Fibroblast of skin of right biceps (primary cell): ENCODE results near the gene HS6ST1.

ENCODE experiments used
- DNase-seq: peaks from one replicate; pipeline ENCODE4 v3.0.0-alpha.2; 2013

Gene HS6ST1, protein sequence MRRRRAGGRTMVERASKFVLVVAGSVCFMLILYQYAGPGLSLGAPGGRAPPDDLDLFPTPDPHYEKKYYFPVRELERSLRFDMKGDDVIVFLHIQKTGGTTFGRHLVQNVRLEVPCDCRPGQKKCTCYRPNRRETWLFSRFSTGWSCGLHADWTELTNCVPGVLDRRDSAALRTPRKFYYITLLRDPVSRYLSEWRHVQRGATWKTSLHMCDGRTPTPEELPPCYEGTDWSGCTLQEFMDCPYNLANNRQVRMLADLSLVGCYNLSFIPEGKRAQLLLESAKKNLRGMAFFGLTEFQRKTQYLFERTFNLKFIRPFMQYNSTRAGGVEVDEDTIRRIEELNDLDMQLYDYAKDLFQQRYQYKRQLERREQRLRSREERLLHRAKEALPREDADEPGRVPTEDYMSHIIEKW

GRCh38 chr2:128318776-128319464 lies at the start of gene HS6ST1:
TSS of gene HS6ST1 (minus strand) at chr2:128318868. CDS start at chr2:128318563, 305 bp downstream.
- peak; percentile 89 for DNase-seq

GRCh38 chr2:128367601-128368359 lies 49.1 kb upstream of the HS6ST1 start:
- DNase-seq: no peak

DNA sequence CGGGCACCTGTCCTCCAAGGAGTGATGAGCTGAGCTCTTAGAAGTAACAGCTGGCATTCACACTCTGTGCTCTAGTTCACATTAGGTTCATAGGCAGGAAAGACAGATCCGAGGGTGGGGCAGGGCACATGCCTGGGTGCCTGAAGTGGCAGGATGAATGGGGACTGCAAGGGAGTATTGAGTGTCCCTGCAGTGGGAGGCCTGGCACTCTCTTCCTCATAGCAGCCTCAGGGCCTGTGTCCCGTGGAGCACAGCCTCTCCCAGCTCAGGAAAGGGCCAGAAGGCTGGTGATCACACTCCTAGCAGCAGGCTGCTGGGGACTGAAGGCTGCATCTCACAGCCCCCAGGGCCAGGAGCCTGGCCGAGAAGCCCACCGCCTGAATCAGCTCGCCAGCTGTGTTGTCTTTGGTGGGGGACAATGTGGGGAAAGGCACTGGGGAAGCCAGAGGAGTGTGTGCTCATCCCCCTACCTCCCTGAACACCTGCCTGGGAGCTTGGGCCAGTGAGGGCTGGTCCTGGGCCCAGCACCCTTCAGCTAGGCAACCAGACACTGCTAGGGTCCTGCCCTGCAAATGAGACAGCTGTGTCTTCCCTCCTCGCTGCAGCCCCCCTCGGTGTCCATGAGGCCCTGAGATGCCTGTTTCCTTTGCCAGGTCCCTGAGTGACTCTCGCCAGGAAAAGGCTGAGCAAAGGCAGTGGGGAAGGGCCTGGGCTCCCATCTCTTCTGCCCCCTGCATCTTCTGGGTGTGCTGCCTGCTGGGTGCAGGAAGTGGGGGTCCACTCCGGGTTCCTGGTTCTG lies 48.2 kb upstream of the HS6ST1 start:
- no peak for DNase-seq

DNA sequence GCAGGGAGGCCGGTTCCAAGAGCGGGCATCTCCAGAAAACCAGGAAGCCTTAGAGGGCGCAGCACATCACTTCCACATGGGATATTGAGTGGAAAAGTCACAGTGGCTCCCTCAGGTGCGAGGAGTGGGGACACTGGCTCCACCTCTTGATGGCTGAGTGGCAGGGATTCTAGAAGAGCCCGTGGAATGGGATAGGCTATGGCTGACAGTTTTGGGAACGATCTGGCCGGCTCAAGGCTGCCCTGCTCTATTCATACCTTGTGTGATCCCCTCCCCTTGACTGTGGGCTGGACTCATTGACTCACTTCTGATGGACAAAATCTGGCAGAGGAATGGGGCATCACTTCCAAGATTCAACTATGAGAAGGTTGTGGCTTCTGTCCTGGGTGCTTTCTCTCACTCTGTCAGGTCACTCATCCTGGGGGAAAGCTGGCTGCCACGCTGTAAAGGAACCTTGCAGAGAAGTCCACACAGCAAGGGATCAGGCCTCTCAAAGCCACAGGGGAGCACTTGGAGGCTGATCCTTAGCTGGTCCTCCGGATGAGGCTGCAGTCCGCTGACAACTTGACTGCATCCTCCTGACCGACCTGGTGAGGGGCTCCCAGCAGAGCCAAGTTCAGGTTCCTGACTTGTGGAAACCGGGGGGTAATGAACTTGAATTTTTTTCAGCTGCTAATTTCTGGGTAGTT lies 46.7 kb upstream of the HS6ST1 start:
- DNase-seq: peak; percentile 43

GRCh38 chr2:128364441-128364911 lies 45.8 kb upstream of the HS6ST1 start:
- DNase-seq: no peak

DNA sequence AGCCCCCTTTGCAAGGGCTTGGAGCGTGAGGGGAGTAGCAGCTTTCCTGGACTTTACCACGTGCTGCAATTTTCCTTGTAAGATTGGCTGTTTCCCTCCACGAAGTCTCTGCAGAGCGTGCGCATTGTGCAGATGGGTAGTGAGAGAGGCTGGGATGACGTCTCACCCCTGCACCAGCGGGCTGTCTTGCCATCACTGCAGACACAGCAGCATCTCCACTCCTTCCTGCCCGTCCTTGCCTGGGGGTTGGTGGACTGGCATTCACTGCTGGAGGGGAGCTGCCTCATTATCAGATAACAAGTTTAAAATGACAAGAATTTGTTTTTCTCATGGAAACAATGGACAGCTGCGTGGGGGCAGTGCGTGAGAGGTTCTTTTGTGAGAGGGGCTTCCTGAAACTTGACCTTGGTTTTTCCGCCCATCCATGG lies 45.3 kb upstream of the HS6ST1 start:
- no peak for DNase-seq

- DNase-seq: peak; percentile 99
Measured at GRCh38 chr2:128362889-128363228, 44.2 kb upstream of the HS6ST1 start.

DNA sequence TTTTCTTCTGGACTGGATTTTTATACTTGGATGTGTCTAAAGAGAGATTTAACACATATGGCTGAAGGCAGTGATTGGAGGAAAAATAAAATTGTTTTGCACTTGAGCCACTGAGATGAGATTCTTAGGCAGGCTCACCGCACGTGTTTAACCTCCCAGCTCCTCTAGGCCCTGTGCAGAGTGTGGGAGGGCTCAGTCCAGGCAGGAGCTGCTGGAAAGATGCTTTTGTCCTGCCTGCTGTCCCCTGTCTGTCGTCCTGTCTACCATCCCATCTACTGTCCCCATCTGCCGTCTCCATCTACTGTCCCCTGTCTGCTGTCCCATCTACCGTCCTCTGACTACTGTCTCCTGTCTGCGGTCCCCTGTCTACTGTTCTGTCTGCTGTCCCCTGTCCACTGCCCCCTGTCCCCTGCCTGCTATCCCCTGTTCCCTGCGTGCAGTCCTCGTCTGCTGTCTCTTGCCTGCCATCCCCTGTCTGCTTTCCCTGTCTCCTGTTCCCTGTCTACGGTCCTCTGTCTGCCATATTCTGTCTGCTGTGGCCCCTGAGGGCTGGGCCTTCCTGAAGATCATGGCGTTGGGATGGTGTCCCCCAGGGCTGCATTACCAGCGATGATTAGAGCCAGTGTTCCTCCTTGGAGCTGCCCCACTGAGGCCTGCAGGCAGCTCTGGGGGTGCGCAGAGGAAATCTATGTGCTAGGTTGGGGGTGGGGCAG lies 43.7 kb upstream of the HS6ST1 start:
- DNase-seq: no peak

GRCh38 chr2:128361376-128362131 lies 42.9 kb upstream of the HS6ST1 start:
- no peak for DNase-seq

GRCh38 chr2:128360711-128361110 lies 42.0 kb upstream of the HS6ST1 start:
- no peak for DNase-seq

GRCh38 chr2:128359841-128360240 lies 41.2 kb upstream of the HS6ST1 start:
- DNase-seq: no peak

DNA sequence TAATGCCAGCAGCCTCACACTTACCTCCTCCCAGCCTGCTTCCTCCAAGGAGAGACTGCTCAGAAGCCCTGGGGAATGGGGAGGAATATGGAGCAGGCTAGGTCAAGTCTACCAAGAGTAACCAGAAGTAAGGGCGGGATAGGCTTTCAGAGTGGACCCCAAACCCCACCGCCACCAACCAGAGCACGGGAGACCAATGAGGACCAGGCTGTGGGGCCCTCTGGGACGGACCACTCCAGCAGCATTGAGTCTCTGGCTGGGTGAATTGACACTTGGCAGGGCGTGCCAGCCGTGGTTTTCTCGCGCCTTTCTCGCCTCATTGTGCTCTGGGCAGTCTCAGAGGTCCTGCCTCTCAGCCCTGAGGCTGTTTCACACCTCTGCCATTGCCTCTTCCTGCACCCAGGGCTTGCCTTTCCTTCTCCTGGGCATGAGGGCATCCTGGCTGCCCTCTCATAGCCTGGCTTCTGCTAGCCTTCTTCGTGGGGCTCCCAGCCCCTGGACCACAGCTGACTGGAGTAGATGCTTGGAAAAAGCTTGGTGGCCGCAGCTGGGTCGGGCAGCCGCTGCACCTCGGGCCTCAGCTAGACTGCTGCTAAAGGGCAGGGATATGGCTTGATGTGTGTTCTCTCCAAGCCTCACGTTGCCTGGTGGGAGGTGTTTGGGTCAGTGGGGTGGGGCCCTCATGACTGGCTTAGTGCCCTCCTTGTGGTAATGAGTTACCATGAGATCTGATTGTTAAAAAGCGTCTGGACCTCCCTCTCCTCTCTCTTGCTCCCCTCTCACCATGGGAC lies 40.5 kb upstream of the HS6ST1 start:
- DNase-seq: no peak

GRCh38 chr2:128357506-128358370 lies 39.1 kb upstream of the HS6ST1 start:
- DNase-seq: no peak

DNA sequence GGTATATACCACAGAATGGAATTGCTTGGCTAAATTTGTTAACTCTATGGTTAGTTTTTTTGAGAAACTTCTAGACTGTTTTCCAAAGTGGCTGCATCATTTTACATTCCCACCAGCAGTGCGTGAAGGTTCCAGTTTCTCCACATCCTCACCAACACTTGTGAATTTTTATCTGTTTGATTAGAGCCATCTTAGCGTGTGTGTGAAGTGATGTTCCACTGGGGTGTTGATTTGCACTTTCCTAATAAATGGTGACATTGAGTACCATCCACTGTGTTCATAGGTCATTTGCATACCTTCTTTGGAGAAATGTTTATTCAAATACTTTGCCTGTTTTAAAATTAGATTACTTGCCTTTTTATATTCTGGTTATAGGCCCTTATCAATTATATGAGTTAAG lies 37.5 kb upstream of the HS6ST1 start:
- no peak for DNase-seq

DNA sequence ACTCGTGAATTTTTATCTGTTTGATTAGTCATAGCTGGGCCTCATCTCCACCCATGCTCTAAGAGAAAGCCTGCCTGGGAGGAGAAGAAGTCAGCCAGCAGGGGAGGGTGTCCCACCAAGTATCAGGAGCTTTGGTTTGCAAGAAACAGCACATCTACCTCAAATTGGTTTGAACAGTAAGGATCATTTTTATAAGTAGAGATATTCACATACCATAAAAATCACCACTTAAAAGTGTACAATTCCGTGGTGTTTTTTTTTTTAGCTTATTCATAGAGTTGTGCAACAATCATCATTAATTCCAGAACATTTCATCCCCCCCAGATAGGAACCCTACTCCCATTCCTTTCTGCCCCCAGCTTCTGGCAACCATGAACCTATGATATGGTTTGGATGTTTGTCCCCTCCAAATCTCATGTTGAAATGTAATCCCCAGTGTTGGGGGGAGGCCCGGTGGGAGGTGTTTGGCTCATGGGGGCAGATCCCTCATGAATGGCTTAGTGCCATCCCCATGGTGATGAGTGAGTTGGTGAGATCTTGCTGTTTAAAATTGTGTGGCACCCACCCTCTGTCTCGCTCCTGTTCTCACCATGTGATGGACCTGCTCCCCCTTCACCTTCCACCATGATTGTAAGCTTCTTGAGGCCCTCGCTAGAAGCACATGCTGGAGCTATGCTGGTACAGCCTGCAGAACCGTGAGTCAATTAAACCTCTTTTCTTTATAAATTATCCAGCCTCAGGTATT lies 36.2 kb upstream of the HS6ST1 start:
- peak; percentile 84 for DNase-seq

DNA sequence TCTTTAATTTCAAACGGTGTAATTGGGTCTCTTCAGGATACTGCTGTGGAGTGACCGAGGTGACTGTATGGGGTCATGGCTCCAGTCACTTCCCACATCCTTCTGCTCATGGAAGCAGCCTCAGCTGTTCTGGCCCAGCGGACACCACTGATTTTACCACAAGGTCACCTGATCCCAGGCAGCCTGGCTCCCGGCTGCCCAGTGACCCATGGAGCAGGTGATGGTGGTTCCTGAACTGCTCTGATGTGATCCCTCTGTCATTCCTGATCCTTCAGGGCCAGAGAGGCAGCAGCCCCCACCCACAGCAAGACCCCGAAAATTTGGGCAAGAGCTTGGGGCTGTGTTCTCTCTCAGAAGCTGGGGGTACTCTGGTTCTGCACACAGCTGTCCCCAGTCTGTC lies 35.5 kb upstream of the HS6ST1 start:
- no peak for DNase-seq

DNA sequence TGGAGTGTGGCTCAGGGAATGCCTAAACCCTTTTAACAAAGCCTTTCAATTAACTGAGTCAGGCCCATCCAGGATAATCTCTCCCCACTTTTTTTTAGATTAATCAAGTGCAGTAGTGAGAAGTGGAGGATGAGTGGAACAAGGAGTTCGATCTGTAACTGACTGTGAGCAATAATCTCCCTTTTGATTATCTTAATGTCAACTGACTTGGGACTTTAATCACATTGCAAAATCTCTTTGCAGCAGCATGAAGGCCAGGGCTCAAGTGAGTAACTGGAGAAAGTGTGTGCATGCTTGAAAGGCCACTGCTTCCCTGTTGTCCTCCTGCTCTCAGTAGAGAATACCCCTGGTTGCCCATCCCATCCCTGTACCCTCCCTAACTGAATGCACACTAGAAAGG lies 32.1 kb upstream of the HS6ST1 start:
- DNase-seq: no peak

GRCh38 chr2:128348701-128349100 lies 30.0 kb upstream of the HS6ST1 start:
- no peak for DNase-seq
